Activated T-helper 1 cell treated with anti-CD3 and anti-CD28 coated beads, Interleukin-12 subunit alpha, Interleukin-12 subunit beta, Interleukin-2, Interleukin-4 antibody, amounts not matched to agents 30 ng/mL and 10 ng/mL and 1 ng/mL, durations not matched to agents 14 hours and 24 hours and 36 hours (primary cell): ENCODE measurements around the gene IKBKE. TPM values are rescaled to one million over a fixed set of nuclear protein-coding genes. Genes with fewer than 3 reads are reported as not detected.

Experiments used
- DNase-seq: peaks from one replicate; pipeline ENCODE4 v3.0.0; 2021; ENCODE audit warnings: low spot score
- H3K27ac Mint-ChIP-seq: one replicate; pipeline ENCODE4 v1.8.0; 2021; ENCODE audit warnings: mild to moderate bottlenecking, mixed read lengths
- H3K27me3 Mint-ChIP-seq: one replicate; pipeline ENCODE4 v1.8.0; 2022; ENCODE audit warnings: mild to moderate bottlenecking, moderate library complexity, mixed read lengths; ENCODE audit not compliant: insufficient read depth
- H3K36me3 Mint-ChIP-seq: one replicate; pipeline ENCODE4 v1.8.0; 2021; ENCODE audit warnings: low read depth, mixed read lengths
- H3K4me1 Mint-ChIP-seq: one replicate; pipeline ENCODE4 v1.8.0; 2021; ENCODE audit warnings: low read depth, mixed read lengths
- H3K4me3 Mint-ChIP-seq: one replicate; pipeline ENCODE4 v1.8.0; 2021; ENCODE audit warnings: mild to moderate bottlenecking, moderate library complexity, mixed read lengths
- H3K9me3 Mint-ChIP-seq: one replicate; pipeline ENCODE4 v1.8.0; 2021; ENCODE audit warnings: mixed read lengths
- intact Hi-C: fragments of 100-400 bp; cut with micrococcal nuclease; formaldehyde crosslinking; loops from one replicate; pipeline ENCODE4 v1.15.1; 2024
- total RNA-seq: library from RNA; stranded (reverse); gene quantifications from 2 replicates; pipeline ENCODE4 v1.2.3, GENCODE V29; 2022

IKBKE gene
- total RNA-seq, 1 donor from 2014 or later, result 59.8 TPM

GRCh38 chr1:206495493-206496046 is 25.3 kb downstream of the IKBKE start:
- Mint-ChIP-seq H3K27me3 (no peaks in the 10 kb centered on the region), H3K27ac (no peak overlapping the region), H3K4me3 (no peak overlapping the region), H3K4me1 (peaks cover 24% of the 10 kb centered on the region), H3K9me3 (no peaks in the 10 kb centered on the region), H3K36me3 (peaks cover 53% of the 10 kb centered on the region)
- no peak for DNase-seq
- intact Hi-C loops, result loop anchor here (10.0 kb wide), 1 partner anchor 489 kb away; no protein-coding TSS in a partner anchor

GRCh38 chr1:206496131-206496793 is 26.0 kb downstream of the IKBKE start:
- Mint-ChIP-seq H3K4me1 (peaks cover 22% of the 10 kb centered on the region), H3K27ac (peak overlapping the region; percentile 72), H3K27me3 (no peaks in the 10 kb centered on the region), H3K9me3 (no peaks in the 10 kb centered on the region), H3K36me3 (peaks cover 46% of the 10 kb centered on the region), H3K4me3 (no peak overlapping the region)
- intact Hi-C loops, result loop anchor here (10.0 kb wide), 1 partner anchor 489 kb away; no protein-coding TSS in a partner anchor
- no peak for DNase-seq

DNA sequence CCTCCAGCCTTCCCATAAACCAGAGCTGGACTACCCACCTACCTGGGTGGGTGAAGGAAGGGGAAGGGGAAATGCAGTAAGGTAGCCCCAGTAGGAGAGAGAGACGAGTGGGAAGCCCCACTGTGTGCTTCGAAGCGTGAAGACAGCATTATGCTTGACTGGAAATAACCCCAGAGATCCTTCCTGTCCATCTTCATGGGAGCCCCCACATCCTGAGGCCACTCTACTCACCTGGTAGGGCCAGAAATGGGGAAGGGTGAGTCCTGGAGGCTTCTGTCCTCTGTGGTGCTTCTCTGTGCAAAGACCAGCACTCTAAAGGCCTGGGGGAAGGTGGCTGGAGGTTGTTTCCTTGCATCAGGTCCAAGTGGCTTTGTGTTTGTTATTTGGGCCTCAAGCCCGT is 27.1 kb downstream of the IKBKE start:
- Mint-ChIP-seq H3K4me1 (peaks cover 22% of the 10 kb centered on the region), H3K27me3 (no peaks in the 10 kb centered on the region), H3K4me3 (no peak overlapping the region), H3K27ac (no peak overlapping the region), H3K36me3 (peaks cover 41% of the 10 kb centered on the region), H3K9me3 (no peaks in the 10 kb centered on the region)
- no peak for DNase-seq
- intact Hi-C loops, result loop anchor here (10.0 kb wide), 1 partner anchor 487 kb away; no protein-coding TSS in a partner anchor

DNA sequence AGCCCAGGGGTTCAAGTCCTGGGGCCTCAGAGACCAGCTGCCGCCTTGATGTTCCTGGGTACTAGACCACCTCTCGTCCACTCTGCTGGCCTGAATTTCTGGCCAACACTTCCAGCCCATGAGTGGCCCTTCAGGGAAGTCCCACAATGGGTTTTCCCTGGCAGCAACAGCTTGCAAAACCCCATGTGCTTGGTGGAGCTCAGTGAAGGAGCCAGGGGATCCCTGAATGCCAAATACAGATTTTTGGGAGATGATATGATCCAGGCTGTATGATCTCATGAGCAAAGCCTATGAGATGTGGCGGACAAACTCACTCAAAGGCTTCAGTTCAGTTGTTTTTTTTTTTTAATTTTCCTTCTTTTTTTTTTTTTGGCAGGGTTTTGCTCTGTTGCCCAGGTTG is 27.5 kb downstream of the IKBKE start:
- no peak for DNase-seq
- Mint-ChIP-seq H3K27me3 (no peaks in the 10 kb centered on the region), H3K9me3 (no peaks in the 10 kb centered on the region), H3K4me1 (peaks cover 22% of the 10 kb centered on the region), H3K4me3 (no peak overlapping the region), H3K36me3 (peaks cover 38% of the 10 kb centered on the region), H3K27ac (peak overlapping the region; percentile 0)
- intact Hi-C loops, result loop anchor here (10.0 kb wide), 1 partner anchor 487 kb away; no protein-coding TSS in a partner anchor

GRCh38 chr1:206498685-206499084 is 28.4 kb downstream of the IKBKE start:
- peaks cover 29% of the 10 kb centered on the region for H3K4me1 Mint-ChIP-seq
- intact Hi-C loops, result loop anchor here (10.0 kb wide), 1 partner anchor 486 kb away; no protein-coding TSS in a partner anchor
- peaks cover 34% of the 10 kb centered on the region for H3K36me3 Mint-ChIP-seq
- H3K27me3 Mint-ChIP-seq, result no peaks in the 10 kb centered on the region
- H3K4me3 Mint-ChIP-seq, result no peak overlapping the region
- no peak overlapping the region for H3K27ac Mint-ChIP-seq
- DNase-seq, result no peak
- no peaks in the 10 kb centered on the region for H3K9me3 Mint-ChIP-seq

GRCh38 chr1:206500046-206500445 is 29.8 kb downstream of the IKBKE start:
- no peak overlapping the region for H3K4me3 Mint-ChIP-seq

GRCh38 chr1:206501881-206502280 is 31.6 kb downstream of the IKBKE start:
- Mint-ChIP-seq H3K4me3 (no peak overlapping the region), H3K9me3 (no peaks in the 10 kb centered on the region), H3K27me3 (no peaks in the 10 kb centered on the region)

More at GRCh38 chr1:206500046-206500445, 29.8 kb downstream of the IKBKE start:
- intact Hi-C loops, result loop anchor here (10.0 kb wide), 2 partner anchors 305 to 405 kb away; no protein-coding TSS in a partner anchor
- Mint-ChIP-seq H3K27me3 (no peaks in the 10 kb centered on the region), H3K36me3 (peaks cover 31% of the 10 kb centered on the region), H3K9me3 (no peaks in the 10 kb centered on the region), H3K27ac (no peak overlapping the region), H3K4me1 (peaks cover 41% of the 10 kb centered on the region)
- DNase-seq, result no peak

GRCh38 chr1:206502403-206502802 is 32.1 kb downstream of the IKBKE start:
- no peaks in the 10 kb centered on the region for H3K9me3 Mint-ChIP-seq
- intact Hi-C loops, result loop anchor here (10.0 kb wide), 2 partner anchors 302 to 402 kb away; no protein-coding TSS in a partner anchor
- H3K4me3 Mint-ChIP-seq, result no peak overlapping the region
- H3K27ac Mint-ChIP-seq, result peak overlapping the region; percentile 22
- H3K36me3 Mint-ChIP-seq, result peaks cover 16% of the 10 kb centered on the region
- DNase-seq, result no peak
- H3K4me1 Mint-ChIP-seq, result peaks cover 36% of the 10 kb centered on the region
- no peaks in the 10 kb centered on the region for H3K27me3 Mint-ChIP-seq

More at GRCh38 chr1:206501881-206502280, 31.6 kb downstream of the IKBKE start:
- intact Hi-C loops, result loop anchor here (10.0 kb wide), 2 partner anchors 303 to 403 kb away; no protein-coding TSS in a partner anchor
- Mint-ChIP-seq H3K4me1 (peaks cover 41% of the 10 kb centered on the region), H3K36me3 (peaks cover 21% of the 10 kb centered on the region), H3K27ac (no peak overlapping the region)
- DNase-seq, result no peak

GRCh38 chr1:206502812-206503211 is 32.5 kb downstream of the IKBKE start:
- no peak for DNase-seq
- H3K9me3 Mint-ChIP-seq, result no peaks in the 10 kb centered on the region
- H3K27me3 Mint-ChIP-seq, result no peaks in the 10 kb centered on the region
- peaks cover 16% of the 10 kb centered on the region for H3K36me3 Mint-ChIP-seq
- intact Hi-C loops, result loop anchor here (10.0 kb wide), 2 partner anchors 302 to 402 kb away; no protein-coding TSS in a partner anchor
- no peak overlapping the region for H3K27ac Mint-ChIP-seq
- H3K4me1 Mint-ChIP-seq, result peaks cover 36% of the 10 kb centered on the region
- no peak overlapping the region for H3K4me3 Mint-ChIP-seq

DNA sequence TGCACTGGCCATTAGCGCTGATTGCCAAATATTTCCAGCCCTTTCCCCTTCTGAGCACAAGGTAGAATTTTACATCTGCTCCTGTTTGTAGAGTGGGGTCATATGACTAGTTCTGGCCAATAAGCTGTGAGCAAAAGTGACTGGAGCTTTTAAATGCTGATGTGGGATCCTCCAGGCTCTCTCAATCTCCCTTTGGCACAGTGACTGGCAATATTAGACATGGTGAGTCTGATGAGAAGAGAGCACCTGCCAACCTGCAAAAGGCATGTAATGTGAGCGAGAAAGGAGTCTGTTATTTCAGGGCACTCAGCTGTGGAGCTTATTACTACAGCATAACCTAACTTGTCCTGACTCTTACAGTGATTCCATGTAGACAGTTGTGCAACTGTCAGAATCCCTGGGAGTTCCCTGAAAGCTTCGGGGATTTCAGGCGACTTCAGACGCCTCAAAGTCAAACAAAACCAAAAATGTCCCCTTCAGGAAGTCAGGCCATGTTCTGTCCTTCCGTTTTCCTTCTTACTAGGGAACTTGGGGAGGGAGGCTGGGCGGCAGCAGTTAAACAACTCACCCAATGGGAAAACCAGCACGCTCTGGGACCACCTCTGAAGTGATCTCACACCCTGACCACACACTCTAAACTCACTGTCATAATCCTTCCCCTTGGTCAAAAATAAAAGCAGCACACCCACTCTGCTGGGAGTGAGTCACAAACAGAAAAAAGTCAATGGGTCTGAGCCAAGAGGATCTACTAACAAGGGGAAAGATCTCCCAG is 33.5 kb downstream of the IKBKE start:
- peaks cover 10% of the 10 kb centered on the region for H3K36me3 Mint-ChIP-seq
- H3K27me3 Mint-ChIP-seq, result peaks cover 8% of the 10 kb centered on the region
- intact Hi-C loops, result loop anchor here (1.0 to 10.0 kb wide), 6 partner anchors 27 to 401 kb away; partner anchors contain the start of gene IKBKE
- peak; percentile 11 for DNase-seq
- peak overlapping the region; percentile 6 for H3K4me3 Mint-ChIP-seq
- H3K4me1 Mint-ChIP-seq, result peaks cover 43% of the 10 kb centered on the region
- no peaks in the 10 kb centered on the region for H3K9me3 Mint-ChIP-seq
- H3K27ac Mint-ChIP-seq, result peak overlapping the region; percentile 65

- H3K4me3 Mint-ChIP-seq, result peak overlapping the region; percentile 6
- H3K27ac Mint-ChIP-seq, result peak overlapping the region; percentile 65
- DNase-seq, result no peak
- peaks cover 11% of the 10 kb centered on the region for H3K36me3 Mint-ChIP-seq
- H3K4me1 Mint-ChIP-seq, result peaks cover 47% of the 10 kb centered on the region
- peaks cover 14% of the 10 kb centered on the region for H3K27me3 Mint-ChIP-seq
- intact Hi-C loops, result loop anchor here (1.0 to 10.0 kb wide), 6 partner anchors 26 to 400 kb away; partner anchors contain the start of gene IKBKE
- no peaks in the 10 kb centered on the region for H3K9me3 Mint-ChIP-seq
These were observed 34.1 kb downstream of the IKBKE start for GRCh38 chr1:206504363-206504713.

DNA sequence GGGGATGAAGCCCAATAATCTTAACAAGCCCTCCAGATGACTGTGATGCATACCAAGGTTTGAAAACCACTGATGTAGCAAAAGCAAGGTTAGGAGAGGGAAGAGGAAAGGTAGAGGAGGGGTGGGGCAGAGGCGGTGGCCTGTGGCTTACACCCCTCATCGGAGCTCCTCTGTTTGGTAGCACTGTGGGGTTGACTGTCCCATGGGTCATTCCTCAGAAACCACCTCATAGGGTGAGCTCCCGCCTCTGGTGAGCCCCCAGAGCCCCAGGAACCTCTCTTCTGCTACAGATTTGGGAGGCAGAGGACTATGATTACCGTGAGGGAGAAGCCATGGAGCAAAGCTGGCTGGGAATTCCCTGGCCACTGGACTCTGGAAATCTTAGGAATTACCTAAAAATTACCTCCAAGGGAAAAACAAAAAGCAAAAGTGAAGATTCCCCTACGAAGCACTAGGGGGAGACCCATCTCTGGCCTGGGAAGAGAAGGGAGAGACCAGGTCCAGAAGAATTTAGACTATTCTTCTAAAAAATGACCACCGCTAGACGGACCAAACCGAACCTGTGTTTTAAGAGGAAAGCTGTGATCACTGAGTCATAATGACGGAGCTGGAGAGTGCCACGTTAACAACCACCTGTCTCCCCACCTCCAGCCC is 35.6 kb downstream of the IKBKE start:
- no peak for DNase-seq
- intact Hi-C loops, result loop anchor here (2.0 to 10.0 kb wide), 6 partner anchors 25 to 399 kb away; partner anchors contain the start of gene IKBKE
- H3K4me3 Mint-ChIP-seq, result peak overlapping the region; percentile 77
- H3K27me3 Mint-ChIP-seq, result peaks cover 17% of the 10 kb centered on the region
- H3K36me3 Mint-ChIP-seq, result peaks cover 11% of the 10 kb centered on the region
- no peaks in the 10 kb centered on the region for H3K9me3 Mint-ChIP-seq
- peaks cover 54% of the 10 kb centered on the region for H3K4me1 Mint-ChIP-seq
- no peak overlapping the region for H3K27ac Mint-ChIP-seq
